AG08396 (cell line): Measurements from ENCODE around the gene DEFB125.
"Not testable (repeated sequence)": the region's sequence is repeated elsewhere in the genome, so short reads cannot be mapped to it uniquely, and the experiment has no call there.

Source experiments
- DNase-seq: peaks from one replicate; pipeline ENCODE4 v3.0.0; 2012; ENCODE audit warnings: low spot score, mixed read lengths

DEFB125 gene

GRCh38 chr20:87401-87800 is at the start of gene DEFB125:
Gene DEFB125 (plus strand): TSS chr20:87672. CDS start chr20:87710, 38 bp downstream.
- DNase-seq: no peak

GRCh38 chr20:60035-60918 is 27.2 kb upstream of the DEFB125 start:
- no peak for DNase-seq

GRCh38 chr20:61230-61629 is 26.2 kb upstream of the DEFB125 start:
- no peak for DNase-seq

- no peak for DNase-seq
Measured at GRCh38 chr20:61757-62156, 25.7 kb upstream of the DEFB125 start.

GRCh38 chr20:62487-62886 is 25.0 kb upstream of the DEFB125 start:
- DNase-seq: no peak

GRCh38 chr20:64026-64603 is 23.4 kb upstream of the DEFB125 start:
- DNase-seq: no peak

- DNase-seq: no peak
Measured at GRCh38 chr20:64766-65322, 22.6 kb upstream of the DEFB125 start.

- DNase-seq: no peak
Measured at GRCh38 chr20:77231-77630, 10.2 kb upstream of the DEFB125 start.

- no peak for DNase-seq
Measured at GRCh38 chr20:78338-78737, 9.1 kb upstream of the DEFB125 start.

GRCh38 chr20:79565-79964 is 7.9 kb upstream of the DEFB125 start:
- DNase-seq: no peak

GRCh38 chr20:90651-91050 is 3.2 kb downstream of the DEFB125 start:
- no peak for DNase-seq

- no peak for DNase-seq
Measured at GRCh38 chr20:93641-94040, 6.2 kb downstream of the DEFB125 start.

GRCh38 chr20:95215-95614 is 7.7 kb downstream of the DEFB125 start:
- DNase-seq: no peak

GRCh38 chr20:97691-98090 is 10.2 kb downstream of the DEFB125 start:
- DNase-seq: not testable (repeated sequence)

- DNase-seq: no peak
Measured at GRCh38 chr20:101975-102374, 14.5 kb downstream of the DEFB125 start.

- no peak for DNase-seq
Measured at GRCh38 chr20:103456-103855, 16.0 kb downstream of the DEFB125 start.

- DNase-seq: no peak
Measured at GRCh38 chr20:112396-112795, 24.9 kb downstream of the DEFB125 start.

GRCh38 chr20:117518-117917 is 30.0 kb downstream of the DEFB125 start:
- DNase-seq: no peak

- DNase-seq: not testable (repeated sequence)
Measured at GRCh38 chr20:129786-130323, 42.4 kb downstream of the DEFB125 start.

GRCh38 chr20:137668-138490 is 50.4 kb downstream of the DEFB125 start:
- no peak for DNase-seq

GRCh38 chr20:142290-142689 is 54.8 kb downstream of the DEFB125 start, which contains the start of gene DEFB126:
Gene DEFB126 (plus strand): TSS chr20:142590. CDS start chr20:142629, 39 bp downstream.
- no peak for DNase-seq

- no peak for DNase-seq
Measured at GRCh38 chr20:145877-146276, 58.4 kb downstream of the DEFB125 start.
